ENCODE results near the gene KEAP1.

GRCh38 chr19:10544753-10545251, 41.6 kb upstream of the KEAP1 start:
- no peak for TF ChIP-seq POLR2A (IDR thresholded peaks at IDR 0.05; ENCODE audit: low read depth, low read length)
- TF ChIP-seq TAF1 (IDR thresholded peaks at IDR 0.05; ENCODE audit: borderline replicate concordance, low read depth, low read length): no peak
